Stimulated activated effector memory CD8-positive, alpha-beta T cell treated with anti-CD3 and anti-CD28 coated beads, Interleukin-12 subunit alpha, Interleukin-12 subunit beta, amount 100 ng/mL, for 72 hours (primary cell): ENCODE measurements around the gene NAV1.
"Not testable (repeated sequence)": the region's sequence is repeated elsewhere in the genome, so short reads cannot be mapped to it uniquely, and the experiment has no call there.

Source experiments
- ATAC-seq: fragments of 150-1000 bp; cut with Tn5 transposase; 2 replicates; pipeline ENCODE4 v1.10.0; 2021
- DNase-seq, 2 donors: peaks; one replicate each; pipeline ENCODE4 v3.0.0; 2021 to 2022; ENCODE audit warnings: low spot score in 2 of 2
- H3K27ac Mint-ChIP-seq: one replicate; pipeline ENCODE4 v1.8.0; 2022; ENCODE audit warnings: mild to moderate bottlenecking, mixed read lengths
- H3K36me3 Mint-ChIP-seq: one replicate; pipeline ENCODE4 v1.8.0; 2022; ENCODE audit warnings: mild to moderate bottlenecking, mixed read lengths
- H3K4me1 Mint-ChIP-seq: one replicate; pipeline ENCODE4 v1.8.0; 2022; ENCODE audit warnings: mixed read lengths
- H3K4me3 Mint-ChIP-seq: one replicate; pipeline ENCODE4 v1.8.0; 2022; ENCODE audit warnings: mild to moderate bottlenecking, mixed read lengths
- H3K9me3 Mint-ChIP-seq: one replicate; pipeline ENCODE4 v1.8.0; 2022; ENCODE audit warnings: mixed read lengths

Gene NAV1

GRCh38 chr1:201545851-201546492 lies 7.0 kb downstream of the NAV1 start:
- Mint-ChIP-seq H3K4me1 (no peaks in the 10 kb centered on the region), H3K4me3 (no peak overlapping the region), H3K36me3 (no peaks in the 10 kb centered on the region), H3K27ac (no peak overlapping the region), H3K9me3 (peaks cover 3% of the 10 kb centered on the region)
- DNase-seq (no peak), ATAC-seq (no peak)

DNA sequence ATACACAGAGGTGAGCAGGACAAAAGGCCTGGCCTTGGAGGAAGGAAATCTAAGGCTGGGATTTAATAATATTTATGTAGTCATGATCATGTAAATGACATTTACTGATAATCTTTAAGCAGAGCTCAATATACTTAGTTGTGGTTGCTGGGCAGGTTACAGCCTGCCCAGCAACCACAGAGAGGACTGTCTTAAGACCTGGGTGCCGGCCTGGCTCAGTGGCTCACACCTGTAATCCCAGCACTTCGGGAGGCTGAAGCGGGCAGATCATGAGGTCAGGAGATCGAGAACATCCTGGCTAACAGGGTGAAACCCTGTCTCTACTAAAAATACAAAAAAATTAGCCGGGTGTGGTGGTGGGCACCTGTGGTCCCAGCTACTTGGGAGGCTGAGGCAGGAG lies 10.6 kb downstream of the NAV1 start:
- not testable (repeated sequence) for H3K4me3 Mint-ChIP-seq, H3K4me1 Mint-ChIP-seq, ATAC-seq, DNase-seq, H3K36me3 Mint-ChIP-seq, H3K9me3 Mint-ChIP-seq, H3K27ac Mint-ChIP-seq

DNA sequence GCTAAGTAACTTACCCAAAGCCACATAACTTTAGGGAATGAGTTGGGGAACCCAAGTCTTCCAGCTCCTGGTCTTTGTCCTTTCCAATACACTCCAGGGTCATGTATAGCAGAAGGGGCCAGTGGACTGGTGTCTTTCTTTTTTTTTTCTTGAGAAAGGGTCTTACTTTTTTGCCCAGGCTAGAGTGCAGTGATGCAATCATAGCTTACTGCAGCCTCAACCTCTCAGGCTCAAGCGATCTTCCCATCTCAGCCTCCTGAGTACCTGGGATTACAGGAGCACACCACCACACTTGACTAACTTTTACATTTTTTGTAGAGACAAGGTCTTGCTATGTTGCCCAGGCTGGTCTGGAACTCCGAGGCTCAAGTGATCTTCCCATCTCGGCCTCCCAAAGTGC lies 12.2 kb downstream of the NAV1 start:
- H3K9me3 Mint-ChIP-seq: no peaks in the 10 kb centered on the region
- no peak for ATAC-seq

DNA sequence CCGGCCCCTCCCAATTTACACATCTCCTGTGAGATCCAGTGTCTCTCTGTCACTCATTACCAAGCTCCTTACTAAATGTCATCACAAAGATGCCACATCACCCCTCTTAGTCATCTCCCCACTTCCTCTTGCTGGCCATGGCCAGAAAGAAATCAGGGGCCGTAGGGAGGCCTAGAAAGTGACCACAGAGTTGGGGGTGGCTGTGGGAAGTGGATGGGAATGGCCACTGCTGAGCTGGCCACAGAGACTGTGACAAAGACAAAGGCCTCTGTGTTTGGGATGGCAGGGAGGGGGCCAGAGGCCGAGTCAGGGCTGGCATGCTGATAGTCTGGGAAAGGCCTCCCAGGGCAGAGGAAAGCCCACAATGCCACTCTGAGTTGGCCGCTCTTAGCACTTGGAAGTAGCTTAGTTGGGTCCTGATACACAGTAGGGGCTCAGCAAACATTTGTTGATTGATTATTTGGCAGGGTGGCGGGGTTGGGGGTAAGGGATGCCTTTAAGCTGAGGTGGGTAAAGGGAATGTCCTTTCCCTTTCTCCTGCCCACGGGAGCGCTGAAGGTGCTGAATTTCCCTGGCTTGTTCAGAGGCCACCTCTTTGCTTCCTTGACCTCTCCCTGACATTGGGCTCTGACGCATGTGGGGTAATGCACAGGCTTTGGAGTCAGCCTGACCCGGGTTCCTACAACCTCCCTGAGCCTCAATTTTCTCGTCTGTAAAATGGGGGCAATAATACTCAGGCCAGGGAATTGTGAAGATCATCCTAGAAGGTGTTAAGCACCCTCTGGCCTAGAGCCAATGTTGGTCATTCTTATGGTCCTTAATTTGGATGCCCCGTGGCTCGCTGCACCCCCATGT lies 13.2 kb downstream of the NAV1 start:
- DNase-seq: no peak
- Mint-ChIP-seq H3K9me3 (no peaks in the 10 kb centered on the region), H3K27ac (no peak overlapping the region), H3K4me1 (no peaks in the 10 kb centered on the region), H3K36me3 (no peaks in the 10 kb centered on the region), H3K4me3 (no peak overlapping the region)
- ATAC-seq: no peak

More for the DNA sequence above, 12.2 kb downstream of the NAV1 start:
- H3K4me1 Mint-ChIP-seq: no peaks in the 10 kb centered on the region
- no peak overlapping the region for H3K4me3 Mint-ChIP-seq
- H3K36me3 Mint-ChIP-seq: no peaks in the 10 kb centered on the region
- no peak for DNase-seq
- no peak overlapping the region for H3K27ac Mint-ChIP-seq

- no peaks in the 10 kb centered on the region for H3K36me3 Mint-ChIP-seq
- H3K27ac Mint-ChIP-seq: no peak overlapping the region
- no peaks in the 10 kb centered on the region for H3K4me1 Mint-ChIP-seq
- H3K4me3 Mint-ChIP-seq: no peak overlapping the region
- ATAC-seq: peak; percentile 39
- DNase-seq: no peak
- no peaks in the 10 kb centered on the region for H3K9me3 Mint-ChIP-seq
These were observed 14.0 kb downstream of the NAV1 start for GRCh38 chr1:201552941-201553351.

DNA sequence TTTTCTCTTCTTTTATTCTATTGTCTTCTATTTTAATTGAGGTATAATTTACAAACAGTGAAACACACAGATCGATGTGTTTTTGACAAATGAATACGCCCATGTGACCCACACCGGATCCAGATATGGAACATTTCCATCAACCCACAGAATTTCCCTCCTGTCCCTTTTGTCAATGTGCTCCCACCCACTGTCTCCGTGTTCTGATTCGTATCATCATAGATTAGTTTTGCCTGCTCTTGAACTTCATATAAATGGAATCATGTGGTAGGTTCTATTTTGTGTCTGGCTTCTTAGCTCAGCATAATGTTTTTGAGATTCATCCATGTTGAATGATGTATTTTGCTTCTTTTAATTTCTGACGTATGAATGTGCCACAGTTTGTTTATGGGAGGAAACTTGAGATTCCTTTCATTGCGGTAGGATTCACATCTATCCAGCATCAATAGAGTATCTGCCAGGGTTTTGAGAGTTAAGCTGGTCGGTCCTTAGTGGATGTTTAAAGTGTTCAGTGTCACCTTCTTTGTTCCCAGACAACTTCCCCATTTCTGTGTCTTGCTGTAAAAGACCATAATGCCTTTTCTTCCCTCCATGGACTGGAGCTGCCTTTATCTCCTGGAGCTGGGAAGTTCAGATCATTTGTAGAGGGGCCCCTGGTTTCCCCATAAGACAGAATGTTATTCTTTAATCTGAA lies 14.7 kb downstream of the NAV1 start:
- H3K36me3 Mint-ChIP-seq: no peaks in the 10 kb centered on the region
- no peak for ATAC-seq
- H3K4me1 Mint-ChIP-seq: no peaks in the 10 kb centered on the region
- no peak overlapping the region for H3K27ac Mint-ChIP-seq
- H3K9me3 Mint-ChIP-seq: no peaks in the 10 kb centered on the region
- no peak overlapping the region for H3K4me3 Mint-ChIP-seq
- no peak for DNase-seq

GRCh38 chr1:201554190-201554600 lies 15.3 kb downstream of the NAV1 start:
- ATAC-seq (no peak), DNase-seq (no peak)
- no peaks in the 10 kb centered on the region for H3K4me1 Mint-ChIP-seq
- H3K9me3 Mint-ChIP-seq: no peaks in the 10 kb centered on the region
- no peaks in the 10 kb centered on the region for H3K36me3 Mint-ChIP-seq
- no peak overlapping the region for H3K4me3 Mint-ChIP-seq
- H3K27ac Mint-ChIP-seq: no peak overlapping the region

- Mint-ChIP-seq H3K27ac (no peak overlapping the region), H3K4me1 (peaks cover 5% of the 10 kb centered on the region), H3K9me3 (no peaks in the 10 kb centered on the region), H3K4me3 (no peak overlapping the region), H3K36me3 (no peaks in the 10 kb centered on the region)
- no peak for DNase-seq
- no peak for ATAC-seq
These were observed 16.1 kb downstream of the NAV1 start for GRCh38 chr1:201554789-201555592.

DNA sequence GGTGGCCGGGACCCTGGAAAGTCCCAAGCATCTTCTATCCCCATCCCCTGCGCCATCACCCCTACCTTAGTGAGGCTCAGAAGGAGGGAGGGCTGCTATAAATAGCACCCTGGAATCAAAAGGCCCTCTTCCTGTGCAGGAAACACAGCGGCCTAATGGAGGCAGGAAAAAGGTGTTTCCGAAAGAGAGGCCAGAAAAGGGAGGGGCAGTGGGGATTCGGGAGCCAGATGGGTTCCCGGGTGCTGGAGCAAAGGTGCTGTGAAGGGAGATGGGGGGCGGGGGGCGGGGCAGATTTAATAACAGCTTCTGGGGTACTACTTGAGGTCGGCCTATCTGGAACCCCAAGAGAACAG lies 16.6 kb downstream of the NAV1 start:
- Mint-ChIP-seq H3K4me3 (no peak overlapping the region), H3K36me3 (no peaks in the 10 kb centered on the region), H3K9me3 (no peaks in the 10 kb centered on the region), H3K4me1 (peaks cover 8% of the 10 kb centered on the region), H3K27ac (no peak overlapping the region)
- ATAC-seq: no peak
- DNase-seq: no peak

- H3K4me3 Mint-ChIP-seq: no peak overlapping the region
- H3K36me3 Mint-ChIP-seq: no peaks in the 10 kb centered on the region
- H3K9me3 Mint-ChIP-seq: no peaks in the 10 kb centered on the region
- H3K27ac Mint-ChIP-seq: no peak overlapping the region
- ATAC-seq (no peak), DNase-seq (no peak)
- peaks cover 8% of the 10 kb centered on the region for H3K4me1 Mint-ChIP-seq
These were observed 18.1 kb downstream of the NAV1 start for GRCh38 chr1:201556841-201557571.

DNA sequence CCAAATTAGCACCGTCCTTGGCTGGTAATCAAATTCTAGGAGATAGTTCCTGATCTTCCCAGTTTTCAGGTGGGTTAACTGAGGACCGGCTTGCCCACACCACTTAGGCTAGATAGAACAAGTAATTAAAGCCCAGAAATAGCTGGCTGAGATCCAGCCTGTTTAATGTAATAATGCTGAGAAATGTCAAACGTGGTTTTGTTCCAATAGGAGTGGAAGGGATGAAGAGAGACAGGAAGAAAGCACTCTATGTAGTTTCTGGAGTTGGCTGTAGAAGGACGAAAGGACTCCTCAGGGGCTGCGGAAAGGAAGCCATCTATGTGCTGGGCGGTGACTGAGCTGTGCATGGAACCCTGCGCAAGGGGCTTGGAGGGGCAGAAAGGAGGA lies 18.6 kb downstream of the NAV1 start:
- DNase-seq (no peak), ATAC-seq (no peak)
- Mint-ChIP-seq H3K27ac (no peak overlapping the region), H3K4me3 (no peak overlapping the region), H3K36me3 (no peaks in the 10 kb centered on the region), H3K9me3 (no peaks in the 10 kb centered on the region), H3K4me1 (peaks cover 8% of the 10 kb centered on the region)

DNA sequence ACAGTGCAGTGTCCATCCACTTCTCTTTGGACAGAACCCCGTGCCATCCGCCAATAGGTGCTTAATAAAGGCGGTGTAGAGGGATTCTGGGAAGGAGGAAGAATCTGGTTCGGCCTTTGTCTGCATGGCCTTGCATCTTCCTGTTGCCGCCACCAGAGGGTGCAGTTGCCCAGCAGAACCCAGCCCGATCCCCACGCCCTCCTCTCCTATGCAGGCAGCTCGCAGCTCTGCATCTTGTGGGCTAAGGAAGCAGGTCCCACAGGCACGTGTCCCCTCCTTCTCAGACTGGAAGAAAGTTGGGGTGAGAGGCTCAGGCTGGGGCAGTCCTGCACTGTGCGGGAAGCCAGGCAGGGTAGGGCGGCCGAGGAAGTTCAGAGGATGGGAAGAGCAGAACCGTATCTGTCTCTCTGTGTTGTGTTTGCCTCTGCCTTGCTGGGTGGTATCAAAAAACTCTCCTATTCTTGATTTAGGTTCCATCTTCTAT lies 20.8 kb downstream of the NAV1 start:
- no peak overlapping the region for H3K27ac Mint-ChIP-seq
- H3K4me1 Mint-ChIP-seq: peaks cover 8% of the 10 kb centered on the region
- no peak overlapping the region for H3K4me3 Mint-ChIP-seq
- ATAC-seq: peak; percentile 85
- peak; percentile 48 to 78 for DNase-seq
- H3K36me3 Mint-ChIP-seq: no peaks in the 10 kb centered on the region
- H3K9me3 Mint-ChIP-seq: no peaks in the 10 kb centered on the region

- Mint-ChIP-seq H3K4me3 (no peak overlapping the region), H3K36me3 (no peaks in the 10 kb centered on the region), H3K27ac (no peak overlapping the region), H3K4me1 (peaks cover 8% of the 10 kb centered on the region), H3K9me3 (no peaks in the 10 kb centered on the region)
- no peak for ATAC-seq
- no peak for DNase-seq
These were observed 21.6 kb downstream of the NAV1 start for GRCh38 chr1:201560328-201561194.

DNA sequence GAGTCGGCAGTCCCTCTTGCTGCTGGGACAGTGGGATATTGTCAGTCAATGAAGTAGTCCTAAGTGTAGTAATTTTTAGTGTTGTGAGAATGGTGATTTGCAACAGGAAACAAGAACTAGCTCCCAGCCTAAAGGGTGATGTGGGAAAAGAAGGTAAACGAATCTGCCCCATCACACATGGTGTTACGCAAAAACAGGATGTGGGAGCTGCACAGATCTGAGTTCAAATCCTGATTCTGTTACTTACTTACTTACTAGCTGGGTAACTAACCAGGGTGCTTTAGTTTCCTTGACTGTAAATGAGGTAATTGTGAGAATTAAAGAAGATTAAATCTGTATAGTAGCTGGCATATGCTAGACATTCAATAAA lies 22.3 kb downstream of the NAV1 start:
- H3K36me3 Mint-ChIP-seq: no peaks in the 10 kb centered on the region
- H3K4me3 Mint-ChIP-seq: no peak overlapping the region
- peaks cover 8% of the 10 kb centered on the region for H3K4me1 Mint-ChIP-seq
- H3K9me3 Mint-ChIP-seq: no peaks in the 10 kb centered on the region
- no peak overlapping the region for H3K27ac Mint-ChIP-seq
- DNase-seq (no peak), ATAC-seq (no peak)
